ENCODE results near the gene GFI1B. TPM values are rescaled to one million over a fixed set of nuclear protein-coding genes. Genes with fewer than 3 reads are reported as not detected.

Gene GFI1B
- polyA plus RNA-seq (ENCODE audit: insufficient read length), result 0.39 TPM

- DNase-seq (ENCODE audit: low read depth), result no peak
These were observed at the start of gene GFI1B for GRCh38 chr9:132978451-132979131. Gene GFI1B (plus strand): TSS chr9:132978694. CDS start chr9:132986679, 7,985 bp downstream.

- no peak for DNase-seq (ENCODE audit: low read depth)
These were observed 47.2 kb upstream of the GFI1B start for GRCh38 chr9:132931178-132931735.

- DNase-seq (ENCODE audit: low read depth), result no peak
These were observed 43.5 kb upstream of the GFI1B start for GRCh38 chr9:132935026-132935425.

- DNase-seq (ENCODE audit: low read depth), result no peak
These were observed 41.0 kb upstream of the GFI1B start for GRCh38 chr9:132937463-132937901.

- no peak for DNase-seq (ENCODE audit: low read depth)
These were observed 39.3 kb upstream of the GFI1B start for GRCh38 chr9:132939169-132939568.

GRCh38 chr9:132942541-132943182 lies 35.8 kb upstream of the GFI1B start:
- no peak for DNase-seq (ENCODE audit: low read depth)

- DNase-seq (ENCODE audit: low read depth), result no peak
These were observed 34.7 kb upstream of the GFI1B start for GRCh38 chr9:132943651-132944293.

GRCh38 chr9:132944294-132945185 lies 34.0 kb upstream of the GFI1B start, which contains the start of gene TSC1:
Gene TSC1 (minus strand): TSS chr9:132944616. CDS start chr9:132928872, 15,744 bp downstream.
- DNase-seq (ENCODE audit: low read depth), result peak; percentile 65

- no peak for DNase-seq (ENCODE audit: low read depth)
These were observed 33.0 kb upstream of the GFI1B start for GRCh38 chr9:132945186-132946130.

GRCh38 chr9:132946211-132946610 lies 32.3 kb upstream of the GFI1B start:
- no peak for DNase-seq (ENCODE audit: low read depth)

- DNase-seq (ENCODE audit: low read depth), result no peak
These were observed 31.7 kb upstream of the GFI1B start for GRCh38 chr9:132946631-132947295.

GRCh38 chr9:132947756-132948155 lies 30.7 kb upstream of the GFI1B start:
- no peak for DNase-seq (ENCODE audit: low read depth)

- DNase-seq (ENCODE audit: low read depth), result no peak
These were observed 29.9 kb upstream of the GFI1B start for GRCh38 chr9:132948482-132949050.

- no peak for DNase-seq (ENCODE audit: low read depth)
These were observed 28.8 kb upstream of the GFI1B start for GRCh38 chr9:132949709-132950108.

- DNase-seq (ENCODE audit: low read depth), result no peak
These were observed 23.4 kb upstream of the GFI1B start for GRCh38 chr9:132955123-132955522.

GRCh38 chr9:132955768-132956167 lies 22.7 kb upstream of the GFI1B start:
- no peak for DNase-seq (ENCODE audit: low read depth)

- DNase-seq (ENCODE audit: low read depth), result no peak
These were observed 20.7 kb upstream of the GFI1B start for GRCh38 chr9:132957805-132958204.

GRCh38 chr9:132961002-132961401 lies 17.5 kb upstream of the GFI1B start:
- DNase-seq (ENCODE audit: low read depth), result no peak

GRCh38 chr9:132965478-132965877 lies 13.0 kb upstream of the GFI1B start:
- DNase-seq (ENCODE audit: low read depth), result no peak

All from forelimb muscle (tissue), 1 donor.